K562 (cell line): ENCODE data around the gene OMA1. TPM values are rescaled to one million over a fixed set of nuclear protein-coding genes. Genes with fewer than 3 reads are reported as not detected.
A peak's percentile ranks its signal among the peaks of the same experiment; 100 is the strongest.

ENCODE experiments used
- ARID1B ChIP-seq: fragments of 450-650 bp; IDR thresholded peaks from 2 replicates; pipeline ENCODE4 v1.6.1; 2016; ENCODE audit warnings: antibody characterized with exemption, mild to moderate bottlenecking, inconsistent platforms
- ATF4 ChIP-seq: fragments of 450-650 bp; formaldehyde crosslinking; IDR thresholded peaks from 2 replicates; pipeline ENCODE4 v1.4.0; 2022; ENCODE audit warnings: mild to moderate bottlenecking, moderate library complexity
- CTCFL ChIP-seq: IDR thresholded peaks from 2 replicates; pipeline ENCODE4 v1.6.1; 2011; ENCODE audit warnings: borderline replicate concordance, low read depth, mild to moderate bottlenecking, moderate library complexity, low read length; ENCODE audit not compliant: insufficient read depth, poor library complexity, severe bottlenecking
- ESRRA ChIP-seq: fragments of 450-650 bp; IDR thresholded peaks from 2 replicates; pipeline ENCODE4 v1.6.1; 2014; ENCODE audit warnings: low read depth, mild to moderate bottlenecking, moderate library complexity, borderline replicate concordance
- ETS1 ChIP-seq: conservative IDR thresholded peaks from 2 replicates; pipeline ENCODE4 v1.6.1; 2011; ENCODE audit warnings: low read depth, mild to moderate bottlenecking, low read length; ENCODE audit not compliant: control insufficient read depth
- JUN ChIP-seq, 2 experiments: sonication (generic) in 1 of 2; formaldehyde crosslinking in 1 of 2; IDR thresholded peaks; 2 replicates each; pipeline versions ENCODE4 v1.6.1 to v1.8.0; 2012 to 2022; ENCODE audit warnings: borderline replicate concordance in 2 of 2, mild to moderate bottlenecking in 2 of 2, improper control_type of control experiment in 1 of 2, low read depth in 1 of 2, low read length in 1 of 2, missing genetic modification reagents in 1 of 2
- POLR2G ChIP-seq: fragments of 200-400 bp; formaldehyde crosslinking; IDR thresholded peaks from 2 replicates; pipeline ENCODE4 v1.6.1; 2017; ENCODE audit warnings: low read depth, mild to moderate bottlenecking, antibody characterized with exemption, low read length, moderate library complexity
- PRPF4 ChIP-seq: fragments of 200-400 bp; formaldehyde crosslinking; IDR thresholded peaks from one replicate; pipeline ENCODE4 v1.6.1; 2017; ENCODE audit warnings: low read length, low read depth, mild to moderate bottlenecking; ENCODE audit not compliant: insufficient read depth, poor library complexity, severe bottlenecking
- SOX6 ChIP-seq: fragments of 450-650 bp; IDR thresholded peaks from 2 replicates; pipeline ENCODE4 v1.6.1; 2014; ENCODE audit warnings: mild to moderate bottlenecking
- TAF7 ChIP-seq: fragments of 450-650 bp; IDR thresholded peaks from 2 replicates; pipeline ENCODE4 v1.6.1; 2016; ENCODE audit warnings: missing genetic modification characterization, missing compliant biosample characterization
- UBTF ChIP-seq, 2 experiments: IDR thresholded peaks; 2 replicates each; pipeline ENCODE4 v1.6.1; 2012; ENCODE audit warnings: improper control_type of control experiment in 2 of 2, low read depth in 2 of 2, low read length in 2 of 2, borderline replicate concordance in 1 of 2
- VEZF1 ChIP-seq: fragments of 200-800 bp; sonication (Bioruptor generic); IDR thresholded peaks from 2 replicates; pipeline ENCODE4 v1.6.1; 2017; ENCODE audit warnings: missing genetic modification characterization, missing compliant biosample characterization
- ZBTB7A ChIP-seq: IDR thresholded peaks from 2 replicates; pipeline ENCODE4 v1.6.1; 2011; ENCODE audit warnings: low read depth, mild to moderate bottlenecking, low read length, moderate library complexity, borderline replicate concordance; ENCODE audit not compliant: control insufficient read depth
- ZNF133 ChIP-seq: fragments of 250-450 bp; sonication (Bioruptor Pico); IDR thresholded peaks from 2 replicates; pipeline ENCODE4 v1.4.0; 2020; ENCODE audit warnings: mild to moderate bottlenecking
- ZNF197 ChIP-seq: fragments of 200-800 bp; sonication (Bioruptor generic); IDR thresholded peaks from 2 replicates; pipeline ENCODE4 v1.6.1; 2016; ENCODE audit warnings: low read depth, missing genetic modification characterization, missing compliant biosample characterization
- polyA plus RNA-seq, 8 experiments: library from polyadenylated mRNA; depleted of rRNA in 4 of 8; stranded (reverse) in 5 of 8; unstranded in 3 of 8; fragments of >200 nt; fragmentation: Nextera tagmentation in 2 of 8; fragmentation: Illumina TruSeq in 1 of 8; extraction: Ambion mirVana in 2 of 8; extraction: Trizol in 1 of 8; gene quantifications; 2 replicates each; pipeline versions ENCODE4 v1.2.1 to v1.2.3, GENCODE V29; 2011 to 2014; ENCODE audit warnings: inconsistent platforms in 1 of 8, missing spikeins in 1 of 8
- total RNA-seq, 7 experiments: library from RNA; depleted of rRNA in 6 of 7; stranded (reverse); fragments of >200 nt in 6 of 7; fragmentation: Illumina TruSeq in 2 of 7; extraction: Trizol in 2 of 7; gene quantifications; 2 replicates each; pipeline versions ENCODE4 v1.2.1 to v1.2.3, GENCODE V29; 2011 to 2021; ENCODE audit warnings: low replicate concordance in 1 of 7

Gene OMA1
- total and polyA plus RNA-seq, 9 of the 15 experiments (the other 6 are each of a cell fraction or from before 2014, with no cell fraction given): 16.6 to 51.5 (median 33.5) TPM

GRCh38 chr1:58545591-58546519, 671 bp downstream of the OMA1 start (continued):
- TF ChIP-seq ETS1: 0 out of 2 replicates have a peak, but pooled peaks have one; percentile 19
- TF ChIP-seq ARID1B: no peak
- no peak for TF ChIP-seq PRPF4
- 0 out of 2 replicates have a peak, but pooled peaks have one; percentile 26 for TF ChIP-seq ZBTB7A
- peak; percentile 88 for TF ChIP-seq VEZF1 (CRISPR knock-in tag)
- TF ChIP-seq ESRRA: 0 out of 2 replicates have a peak, but pooled peaks have one; percentile 42
- TF ChIP-seq POLR2G: no peak
- TF ChIP-seq ZNF197 (CRISPR knock-in tag): 0 out of 2 replicates have a peak, but pooled peaks have one; percentile 2
- no peak for TF ChIP-seq TAF7 (tag)
- TF ChIP-seq ZNF133: no peak
- no peak for TF ChIP-seq ATF4 (CRISPR knock-in tag)
- TF ChIP-seq CTCFL: no peak
- no peak; the same call in 1 of the 2 replicates for TF ChIP-seq JUN (IDR thresholded peaks at IDR 0.05; ENCODE audit: borderline replicate concordance, low read depth, low read length)
- TF ChIP-seq JUN (CRISPR knock-in tag; IDR thresholded peaks at IDR 0.05; ENCODE audit: borderline replicate concordance): 0 out of 2 replicates have a peak, but pooled peaks have one; percentile 20
- TF ChIP-seq UBTF (IDR thresholded peaks at IDR 0.05; ENCODE audit: borderline replicate concordance in 1 of 2, low read depth in 2 of 2, low read length in 2 of 2): 0 out of 4 replicates have a peak, but pooled peaks of 1 of the 2 experiments have one; percentile 46
- no peak for TF ChIP-seq SOX6
